DMS79 (cell line): ENCODE results near the gene PDLIM1.
A peak's percentile ranks its signal among the peaks of the same experiment; 100 is the strongest.

Experiments
- DNase-seq: peaks from one replicate; lab custom pipeline; 2025; lab: John Stamatoyannopoulos, UW

PDLIM1 gene

GRCh38 chr10:95314192-95314918 is 23.6 kb upstream of the PDLIM1 start:
- DNase-seq: peak; percentile 14

GRCh38 chr10:95312986-95313495 is 22.2 kb upstream of the PDLIM1 start:
- DNase-seq: no peak

- no peak for DNase-seq
These were observed 21.5 kb upstream of the PDLIM1 start for GRCh38 chr10:95312257-95312656.

- no peak for DNase-seq
These were observed 19.2 kb upstream of the PDLIM1 start for GRCh38 chr10:95309958-95310357.

- DNase-seq: peak; percentile 66
These were observed 17.8 kb upstream of the PDLIM1 start for GRCh38 chr10:95308389-95309302.

- DNase-seq: no peak
These were observed 16.0 kb upstream of the PDLIM1 start for GRCh38 chr10:95306851-95307250.

GRCh38 chr10:95306318-95306650 is 15.5 kb upstream of the PDLIM1 start:
- no peak for DNase-seq

GRCh38 chr10:95305606-95306317 is 15.0 kb upstream of the PDLIM1 start:
- DNase-seq: no peak

GRCh38 chr10:95304976-95305375 is 14.2 kb upstream of the PDLIM1 start:
- DNase-seq: no peak

GRCh38 chr10:95304463-95304862 is 13.7 kb upstream of the PDLIM1 start:
- DNase-seq: no peak

- no peak for DNase-seq
These were observed 13.1 kb upstream of the PDLIM1 start for GRCh38 chr10:95303950-95304349.

- no peak for DNase-seq
These were observed 12.7 kb upstream of the PDLIM1 start for GRCh38 chr10:95303535-95303934.

GRCh38 chr10:95300022-95300539 is 9.3 kb upstream of the PDLIM1 start:
- DNase-seq: no peak

GRCh38 chr10:95297402-95297801 is 6.6 kb upstream of the PDLIM1 start:
- no peak for DNase-seq

GRCh38 chr10:95296764-95297163 is 6.0 kb upstream of the PDLIM1 start:
- DNase-seq: no peak

- DNase-seq: peak; percentile 77
These were observed 4.4 kb upstream of the PDLIM1 start for GRCh38 chr10:95295031-95295755.

- no peak for DNase-seq
These were observed 2.8 kb upstream of the PDLIM1 start for GRCh38 chr10:95293631-95294030.

GRCh38 chr10:95291365-95292039 is 699 bp upstream of the PDLIM1 start:
- DNase-seq: no peak

- DNase-seq: no peak
These were observed 832 bp downstream of the PDLIM1 start for GRCh38 chr10:95289921-95290421.

GRCh38 chr10:95289003-95289920 is 1.5 kb downstream of the PDLIM1 start:
- no peak for DNase-seq
